Measurements from ENCODE around the gene IMPDH2. TPM values are rescaled to one million over a fixed set of nuclear protein-coding genes. Genes with fewer than 3 reads are reported as not detected.
A peak's percentile ranks its signal among the peaks of the same experiment; 100 is the strongest.

Gene IMPDH2
- total and polyA plus RNA-seq, 2 donors from 2014 or later = 99.9 to 132 TPM

DNA sequence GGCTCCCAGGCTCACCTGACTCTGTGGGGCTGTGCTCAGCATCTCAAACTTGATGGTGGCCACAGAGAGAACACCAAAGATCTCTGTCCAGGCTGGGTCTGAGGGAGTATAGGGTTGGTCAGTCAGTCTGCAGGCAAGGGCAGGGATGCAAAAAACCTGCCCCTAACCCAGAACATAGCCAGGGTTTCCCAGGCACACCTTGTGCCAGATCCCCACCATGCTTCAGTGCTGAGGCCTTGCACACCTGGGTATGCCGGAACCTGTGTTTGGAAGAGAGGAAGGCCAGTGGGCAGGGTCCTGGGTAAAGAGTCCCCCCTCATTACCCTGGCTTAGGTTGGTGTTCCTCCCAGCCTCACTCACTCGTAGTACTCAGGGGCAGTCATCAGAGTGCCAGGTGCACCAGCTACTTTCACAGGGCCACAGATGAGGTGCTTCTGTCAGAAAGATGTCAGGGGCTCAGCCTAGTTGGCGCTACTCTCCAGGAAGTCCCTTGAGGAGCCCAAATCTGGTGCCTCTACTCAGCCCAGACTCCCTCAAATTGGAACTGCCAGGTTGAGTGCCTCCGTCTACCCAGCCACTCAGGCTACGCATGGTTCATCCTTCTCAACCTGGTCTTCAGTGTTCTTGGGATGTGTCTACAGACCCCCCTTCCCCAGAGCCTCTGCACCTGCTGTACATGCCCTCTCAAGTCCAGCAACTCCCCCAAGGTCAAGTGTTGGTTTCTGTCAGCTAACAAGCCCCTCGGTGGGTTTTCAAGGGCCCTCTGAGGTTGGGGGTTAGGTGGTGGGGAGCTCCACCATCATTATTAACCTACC lies 12.6 kb downstream of the IMPDH2 start:
- intact Hi-C loops (cut with DNase I) = no loop called here
- Histone ChIP-seq H3K27ac (ENCODE audit: low read depth in 2 of 2, low read length in 2 of 2) (no peak overlapping the region), H3K4me3 (ENCODE audit: low read length in 3 of 3) (peak overlapping the region in 1 of 3 donors; percentile 81), H3K9ac (ENCODE audit: low read length in 3 of 3) (no peak overlapping the region), H3K27me3 (ENCODE audit: control insufficient read depth, insufficient read depth, low read length) (no peaks in the 10 kb centered on the region), H3K36me3 (ENCODE audit: control insufficient read depth in 2 of 3, insufficient read depth in 3 of 3, low read length in 3 of 3) (peaks cover 0 to 31% (median 20%) of the 10 kb centered on the region in 3 donors), H3K4me1 (ENCODE audit: control insufficient read depth in 2 of 3, insufficient read depth in 2 of 3, low read depth in 1 of 3, low read length in 3 of 3) (peaks cover 0 to 19% (median 7%) of the 10 kb centered on the region in 3 donors), H3K9me3 (ENCODE audit: control insufficient read depth in 2 of 3, insufficient read depth in 1 of 3, low read length in 3 of 3) (no peaks in the 10 kb centered on the region)
- DNase-seq (peak in 1 of 5 donors; percentile 48), FAIRE-seq (no peak)
- TF ChIP-seq, protein P1, sequence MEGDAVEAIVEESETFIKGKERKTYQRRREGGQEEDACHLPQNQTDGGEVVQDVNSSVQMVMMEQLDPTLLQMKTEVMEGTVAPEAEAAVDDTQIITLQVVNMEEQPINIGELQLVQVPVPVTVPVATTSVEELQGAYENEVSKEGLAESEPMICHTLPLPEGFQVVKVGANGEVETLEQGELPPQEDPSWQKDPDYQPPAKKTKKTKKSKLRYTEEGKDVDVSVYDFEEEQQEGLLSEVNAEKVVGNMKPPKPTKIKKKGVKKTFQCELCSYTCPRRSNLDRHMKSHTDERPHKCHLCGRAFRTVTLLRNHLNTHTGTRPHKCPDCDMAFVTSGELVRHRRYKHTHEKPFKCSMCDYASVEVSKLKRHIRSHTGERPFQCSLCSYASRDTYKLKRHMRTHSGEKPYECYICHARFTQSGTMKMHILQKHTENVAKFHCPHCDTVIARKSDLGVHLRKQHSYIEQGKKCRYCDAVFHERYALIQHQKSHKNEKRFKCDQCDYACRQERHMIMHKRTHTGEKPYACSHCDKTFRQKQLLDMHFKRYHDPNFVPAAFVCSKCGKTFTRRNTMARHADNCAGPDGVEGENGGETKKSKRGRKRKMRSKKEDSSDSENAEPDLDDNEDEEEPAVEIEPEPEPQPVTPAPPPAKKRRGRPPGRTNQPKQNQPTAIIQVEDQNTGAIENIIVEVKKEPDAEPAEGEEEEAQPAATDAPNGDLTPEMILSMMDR (IDR thresholded peaks at IDR 0.05; ENCODE audit: borderline replicate concordance, extremely low read depth, insufficient read depth) = no peak

DNA sequence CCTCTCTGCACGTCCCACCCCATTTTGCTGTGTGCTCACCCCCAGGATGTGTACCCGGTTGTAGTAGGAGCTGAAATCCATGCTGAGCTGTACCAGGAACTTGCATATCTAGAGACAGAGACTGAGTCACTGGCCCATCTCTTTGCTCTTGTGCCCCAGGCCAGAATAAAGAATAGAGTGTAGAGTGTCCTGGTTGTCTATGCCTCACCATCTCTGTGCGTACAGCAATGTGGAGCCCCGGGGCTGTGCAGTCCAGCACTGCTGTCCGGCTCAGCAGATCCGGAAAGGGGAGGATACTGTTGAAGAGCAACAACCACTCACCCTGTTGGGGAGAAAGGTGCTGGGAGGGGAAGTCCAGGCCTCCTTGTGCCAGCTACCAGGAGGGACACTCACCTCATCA lies 13.4 kb downstream of the IMPDH2 start:
- H3K4me3 ChIP-seq (ENCODE audit: low read length in 3 of 3) = no peak overlapping the region
- no peak overlapping the region for H3K9ac ChIP-seq (ENCODE audit: low read length in 3 of 3)
- FAIRE-seq = no peak
- no peaks in the 10 kb centered on the region for H3K9me3 ChIP-seq (ENCODE audit: control insufficient read depth in 2 of 3, insufficient read depth in 1 of 3, low read length in 3 of 3)
- TF ChIP-seq, protein P1 (IDR thresholded peaks at IDR 0.05; ENCODE audit: borderline replicate concordance, extremely low read depth, insufficient read depth) = no peak
- H3K36me3 ChIP-seq (ENCODE audit: control insufficient read depth in 2 of 3, insufficient read depth in 3 of 3, low read length in 3 of 3) = peaks cover 0 to 31% (median 20%) of the 10 kb centered on the region in 3 donors
- no peak for DNase-seq
- H3K27ac ChIP-seq (ENCODE audit: low read depth in 2 of 2, low read length in 2 of 2) = no peak overlapping the region
- H3K4me1 ChIP-seq (ENCODE audit: control insufficient read depth in 2 of 3, insufficient read depth in 2 of 3, low read depth in 1 of 3, low read length in 3 of 3) = peaks cover 0 to 19% (median 7%) of the 10 kb centered on the region in 3 donors
- intact Hi-C loops (cut with DNase I) = no loop called here
- H3K27me3 ChIP-seq (ENCODE audit: control insufficient read depth, insufficient read depth, low read length) = no peaks in the 10 kb centered on the region

DNA sequence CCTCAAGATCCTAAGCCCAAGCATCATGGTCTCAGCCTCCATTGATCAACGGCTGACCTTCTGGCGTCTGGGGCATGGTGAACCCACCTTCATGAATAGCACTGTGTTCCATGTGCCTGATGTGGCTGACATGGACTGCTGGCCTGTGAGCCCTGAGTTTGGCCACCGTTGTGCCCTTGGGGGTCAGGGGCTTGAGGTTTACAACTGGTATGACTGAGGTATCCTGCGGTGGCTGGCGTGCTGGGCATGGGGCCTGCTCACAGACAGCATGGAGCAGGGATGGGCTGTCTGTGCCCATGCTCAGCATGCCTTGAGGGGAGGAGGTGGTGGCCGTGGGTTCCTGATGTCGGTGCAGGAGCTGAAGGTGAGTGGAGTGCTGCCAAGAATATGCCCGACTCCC lies 14.1 kb downstream of the IMPDH2 start:
- FAIRE-seq (no peak), DNase-seq (no peak)
- intact Hi-C loops (cut with DNase I) = no loop called here
- peaks cover 0 to 31% (median 20%) of the 10 kb centered on the region in 3 donors for H3K36me3 ChIP-seq (ENCODE audit: control insufficient read depth in 2 of 3, insufficient read depth in 3 of 3, low read length in 3 of 3)
- no peaks in the 10 kb centered on the region for H3K9me3 ChIP-seq (ENCODE audit: control insufficient read depth in 2 of 3, insufficient read depth in 1 of 3, low read length in 3 of 3)
- H3K4me1 ChIP-seq (ENCODE audit: control insufficient read depth in 2 of 3, insufficient read depth in 2 of 3, low read depth in 1 of 3, low read length in 3 of 3) = peaks cover 0 to 14% (median 2%) of the 10 kb centered on the region in 3 donors
- no peak overlapping the region for H3K27ac ChIP-seq (ENCODE audit: low read depth in 2 of 2, low read length in 2 of 2)
- TF ChIP-seq, protein P1 (IDR thresholded peaks at IDR 0.05; ENCODE audit: borderline replicate concordance, extremely low read depth, insufficient read depth) = no peak
- no peak overlapping the region for H3K9ac ChIP-seq (ENCODE audit: low read length in 3 of 3)
- H3K4me3 ChIP-seq (ENCODE audit: low read length in 3 of 3) = no peak overlapping the region
- H3K27me3 ChIP-seq (ENCODE audit: control insufficient read depth, insufficient read depth, low read length) = no peaks in the 10 kb centered on the region
